AG09309 (cell line): ENCODE measurements around the gene NXF2B.

ENCODE experiments used
- DNase-seq: peaks from one replicate; pipeline ENCODE4 v3.0.0-alpha.2; 2010; ENCODE audit warnings: low read depth
- H3K4me3 ChIP-seq: 2 replicates; pipeline ENCODE4 v1.5.1; 2011; ENCODE audit warnings: mild to moderate bottlenecking, low read depth, low read length, moderate library complexity; ENCODE audit not compliant: control insufficient read depth
- TF ChIP-seq, protein P1 (sequence below): IDR thresholded peaks from 2 replicates; pipeline ENCODE4 v1.5.1; 2011; ENCODE audit warnings: mild to moderate bottlenecking, low read depth, low read length, inconsistent platforms; ENCODE audit not compliant: insufficient read depth, control insufficient read depth; ENCODE audit errors: missing control alignments

NXF2B gene

DNA sequence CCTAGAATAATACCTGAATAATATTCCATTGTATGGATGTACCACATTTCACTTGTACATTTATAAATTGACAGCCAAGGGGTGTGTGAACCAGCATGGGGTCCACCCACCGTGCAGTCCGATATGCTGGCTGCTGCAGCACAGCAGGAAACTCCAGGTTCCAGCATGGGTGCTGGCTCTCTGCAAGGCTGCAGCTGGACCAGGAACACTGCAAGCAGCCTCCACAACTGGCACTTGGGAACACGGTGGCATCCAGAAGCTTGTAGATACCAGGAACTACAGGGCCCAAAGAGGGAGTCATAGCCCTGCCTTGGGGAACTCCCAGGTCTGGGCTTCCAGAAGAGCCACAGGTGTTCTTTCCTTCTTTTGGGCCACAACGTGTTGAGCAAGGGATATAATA, 101.6 kb downstream of the NXF2B start:
- TF ChIP-seq, protein P1, sequence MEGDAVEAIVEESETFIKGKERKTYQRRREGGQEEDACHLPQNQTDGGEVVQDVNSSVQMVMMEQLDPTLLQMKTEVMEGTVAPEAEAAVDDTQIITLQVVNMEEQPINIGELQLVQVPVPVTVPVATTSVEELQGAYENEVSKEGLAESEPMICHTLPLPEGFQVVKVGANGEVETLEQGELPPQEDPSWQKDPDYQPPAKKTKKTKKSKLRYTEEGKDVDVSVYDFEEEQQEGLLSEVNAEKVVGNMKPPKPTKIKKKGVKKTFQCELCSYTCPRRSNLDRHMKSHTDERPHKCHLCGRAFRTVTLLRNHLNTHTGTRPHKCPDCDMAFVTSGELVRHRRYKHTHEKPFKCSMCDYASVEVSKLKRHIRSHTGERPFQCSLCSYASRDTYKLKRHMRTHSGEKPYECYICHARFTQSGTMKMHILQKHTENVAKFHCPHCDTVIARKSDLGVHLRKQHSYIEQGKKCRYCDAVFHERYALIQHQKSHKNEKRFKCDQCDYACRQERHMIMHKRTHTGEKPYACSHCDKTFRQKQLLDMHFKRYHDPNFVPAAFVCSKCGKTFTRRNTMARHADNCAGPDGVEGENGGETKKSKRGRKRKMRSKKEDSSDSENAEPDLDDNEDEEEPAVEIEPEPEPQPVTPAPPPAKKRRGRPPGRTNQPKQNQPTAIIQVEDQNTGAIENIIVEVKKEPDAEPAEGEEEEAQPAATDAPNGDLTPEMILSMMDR, result no peak
- H3K4me3 ChIP-seq, result no peak overlapping the region
- no peak for DNase-seq
